Neural progenitor cell (in vitro differentiated cells): ENCODE measurements around the gene ESPL1. TPM values are rescaled to one million over a fixed set of nuclear protein-coding genes. Genes with fewer than 3 reads are reported as not detected.

Source experiments
- DNase-seq: peaks from one replicate; pipeline ENCODE4 v3.0.0-alpha.2; 2016; ENCODE audit warnings: low spot score
- H2AFZ ChIP-seq: fragments of 200-600 bp; sonication (generic); replicated peaks from 2 replicates; pipeline ENCODE4 v1.6.1; 2016; ENCODE audit warnings: antibody characterized with exemption
- H3F3A ChIP-seq: fragments of 200-600 bp; sonication (generic); 2 replicates; pipeline ENCODE4 v1.6.1; 2016; ENCODE audit warnings: antibody characterized with exemption, low read depth
- H3K27ac ChIP-seq: fragments of 200-600 bp; sonication (generic); 2 replicates; pipeline ENCODE4 v1.5.1; 2016; ENCODE audit warnings: mild to moderate bottlenecking
- H3K27me3 ChIP-seq: fragments of 200-600 bp; sonication (generic); 2 replicates; pipeline ENCODE4 v1.6.1; 2016; ENCODE audit warnings: mild to moderate bottlenecking, moderate library complexity
- H3K36me3 ChIP-seq: fragments of 200-600 bp; sonication (generic); 2 replicates; pipeline ENCODE4 v1.5.1; 2016
- H3K4me1 ChIP-seq: fragments of 200-600 bp; sonication (generic); 2 replicates; pipeline ENCODE4 v1.6.1; 2016; ENCODE audit warnings: mixed run types
- H3K4me2 ChIP-seq: fragments of 200-600 bp; sonication (generic); 2 replicates; pipeline ENCODE4 v1.6.1; 2016
- H3K4me3 ChIP-seq: fragments of 200-600 bp; sonication (generic); 2 replicates; pipeline ENCODE4 v1.5.1; 2016
- H3K79me2 ChIP-seq: fragments of 200-600 bp; sonication (generic); 2 replicates; pipeline ENCODE4 v1.6.1; 2016; ENCODE audit warnings: low read depth
- H3K9ac ChIP-seq: fragments of 200-600 bp; sonication (generic); 2 replicates; pipeline ENCODE4 v1.6.1; 2016
- H3K9me3 ChIP-seq: fragments of 200-600 bp; sonication (generic); 2 replicates; pipeline ENCODE4 v1.5.1; 2016; ENCODE audit warnings: low read depth
- H4K20me1 ChIP-seq: fragments of 200-600 bp; sonication (generic); 2 replicates; pipeline ENCODE4 v1.6.1; 2016; ENCODE audit warnings: low read depth
- H3K27ac Mint-ChIP-seq: 3 replicates; pipeline ENCODE4 v1.8.0; 2021; ENCODE audit warnings: mixed read lengths
- H3K27me3 Mint-ChIP-seq: 2 replicates; pipeline ENCODE4 v1.8.0; 2022; ENCODE audit warnings: low read depth, mild to moderate bottlenecking, inconsistent platforms, moderate library complexity, mixed read lengths; ENCODE audit not compliant: insufficient read depth
- H3K36me3 Mint-ChIP-seq: 3 replicates; pipeline ENCODE4 v1.8.0; 2021; ENCODE audit warnings: mixed read lengths
- H3K4me1 Mint-ChIP-seq: 3 replicates; pipeline ENCODE4 v1.8.0; 2021; ENCODE audit warnings: mixed read lengths
- H3K4me3 Mint-ChIP-seq: 3 replicates; pipeline ENCODE4 v1.8.0; 2021; ENCODE audit warnings: mild to moderate bottlenecking, moderate library complexity, mixed read lengths
- H3K9me3 Mint-ChIP-seq: 3 replicates; pipeline ENCODE4 v1.8.0; 2020; ENCODE audit warnings: mixed read lengths
- EZH2 ChIP-seq: fragments of 200-600 bp; sonication (generic); IDR thresholded peaks from 2 replicates; pipeline ENCODE4 v1.6.1; 2017; ENCODE audit warnings: antibody characterized with exemption, mild to moderate bottlenecking, moderate library complexity
- EZH2phosphoT487 ChIP-seq: fragments of 200-600 bp; sonication (generic); IDR thresholded peaks from 2 replicates; pipeline ENCODE4 v1.6.1; 2017; ENCODE audit warnings: antibody characterized with exemption
- total RNA-seq: library from RNA; depleted of rRNA; stranded (reverse); fragments of >200 nt; gene quantifications from 2 replicates; pipeline ENCODE4 v1.2.3, GENCODE V29; 2015; ENCODE audit warnings: low replicate concordance
- TF ChIP-seq, protein P1 (sequence below): fragments of 200-600 bp; sonication (generic); IDR thresholded peaks from 2 replicates; pipeline ENCODE4 v1.5.1; 2017; ENCODE audit warnings: antibody characterized with exemption, mild to moderate bottlenecking

ESPL1 gene
- total RNA-seq, 1 donor from 2014 or later, result 34.3 TPM

DNA sequence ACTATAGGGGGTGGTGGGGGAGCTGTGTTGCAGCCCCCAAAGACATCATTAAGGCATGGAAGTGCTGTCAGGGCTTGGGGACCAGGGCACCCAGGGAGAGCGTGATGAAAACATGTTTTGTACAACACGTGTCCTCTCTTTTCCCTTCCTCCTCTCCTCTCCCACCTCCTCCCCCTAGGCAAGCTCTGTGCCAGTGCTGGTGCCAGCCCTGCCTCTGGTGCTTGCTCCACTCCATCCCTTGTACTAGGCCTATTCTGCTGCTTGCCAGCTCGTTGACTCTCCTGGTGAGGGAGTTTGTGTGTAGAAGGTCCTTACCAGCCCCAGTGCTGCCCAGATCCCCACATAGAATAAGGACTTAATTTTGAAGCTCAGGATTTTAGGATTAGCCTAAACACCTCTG is 32.9 kb upstream of the ESPL1 start:
- peak overlapping the region; percentile 65 for H3K27ac Mint-ChIP-seq
- H3F3A ChIP-seq, result peaks cover 35% of the 10 kb centered on the region
- H3K79me2 ChIP-seq, result no peaks in the 10 kb centered on the region
- TF ChIP-seq, protein P1, sequence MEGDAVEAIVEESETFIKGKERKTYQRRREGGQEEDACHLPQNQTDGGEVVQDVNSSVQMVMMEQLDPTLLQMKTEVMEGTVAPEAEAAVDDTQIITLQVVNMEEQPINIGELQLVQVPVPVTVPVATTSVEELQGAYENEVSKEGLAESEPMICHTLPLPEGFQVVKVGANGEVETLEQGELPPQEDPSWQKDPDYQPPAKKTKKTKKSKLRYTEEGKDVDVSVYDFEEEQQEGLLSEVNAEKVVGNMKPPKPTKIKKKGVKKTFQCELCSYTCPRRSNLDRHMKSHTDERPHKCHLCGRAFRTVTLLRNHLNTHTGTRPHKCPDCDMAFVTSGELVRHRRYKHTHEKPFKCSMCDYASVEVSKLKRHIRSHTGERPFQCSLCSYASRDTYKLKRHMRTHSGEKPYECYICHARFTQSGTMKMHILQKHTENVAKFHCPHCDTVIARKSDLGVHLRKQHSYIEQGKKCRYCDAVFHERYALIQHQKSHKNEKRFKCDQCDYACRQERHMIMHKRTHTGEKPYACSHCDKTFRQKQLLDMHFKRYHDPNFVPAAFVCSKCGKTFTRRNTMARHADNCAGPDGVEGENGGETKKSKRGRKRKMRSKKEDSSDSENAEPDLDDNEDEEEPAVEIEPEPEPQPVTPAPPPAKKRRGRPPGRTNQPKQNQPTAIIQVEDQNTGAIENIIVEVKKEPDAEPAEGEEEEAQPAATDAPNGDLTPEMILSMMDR, result no peak
- TF ChIP-seq EZH2phosphoT487, result no peak
- no peak for TF ChIP-seq EZH2
- H3K4me3 Mint-ChIP-seq, result no peak overlapping the region
- H3K36me3 Mint-ChIP-seq, result no peaks in the 10 kb centered on the region
- H3K9ac ChIP-seq, result no peak overlapping the region
- no peaks in the 10 kb centered on the region for H4K20me1 ChIP-seq
- peaks cover 49% of the 10 kb centered on the region for H3K4me1 ChIP-seq
- no peaks in the 10 kb centered on the region for H3K9me3 Mint-ChIP-seq
- H3K4me3 ChIP-seq, result no peak overlapping the region
- peaks cover 29% of the 10 kb centered on the region for H3K27me3 Mint-ChIP-seq
- no peak overlapping the region for H3K27ac ChIP-seq
- no peaks in the 10 kb centered on the region for H3K36me3 ChIP-seq
- peaks cover 51% of the 10 kb centered on the region for H3K4me1 Mint-ChIP-seq
- H3K9me3 ChIP-seq, result no peaks in the 10 kb centered on the region
- DNase-seq, result no peak
- H3K27me3 ChIP-seq, result no peaks in the 10 kb centered on the region
- H2AFZ ChIP-seq, result no peak overlapping the region
- H3K4me2 ChIP-seq, result peak overlapping the region; percentile 85

DNA sequence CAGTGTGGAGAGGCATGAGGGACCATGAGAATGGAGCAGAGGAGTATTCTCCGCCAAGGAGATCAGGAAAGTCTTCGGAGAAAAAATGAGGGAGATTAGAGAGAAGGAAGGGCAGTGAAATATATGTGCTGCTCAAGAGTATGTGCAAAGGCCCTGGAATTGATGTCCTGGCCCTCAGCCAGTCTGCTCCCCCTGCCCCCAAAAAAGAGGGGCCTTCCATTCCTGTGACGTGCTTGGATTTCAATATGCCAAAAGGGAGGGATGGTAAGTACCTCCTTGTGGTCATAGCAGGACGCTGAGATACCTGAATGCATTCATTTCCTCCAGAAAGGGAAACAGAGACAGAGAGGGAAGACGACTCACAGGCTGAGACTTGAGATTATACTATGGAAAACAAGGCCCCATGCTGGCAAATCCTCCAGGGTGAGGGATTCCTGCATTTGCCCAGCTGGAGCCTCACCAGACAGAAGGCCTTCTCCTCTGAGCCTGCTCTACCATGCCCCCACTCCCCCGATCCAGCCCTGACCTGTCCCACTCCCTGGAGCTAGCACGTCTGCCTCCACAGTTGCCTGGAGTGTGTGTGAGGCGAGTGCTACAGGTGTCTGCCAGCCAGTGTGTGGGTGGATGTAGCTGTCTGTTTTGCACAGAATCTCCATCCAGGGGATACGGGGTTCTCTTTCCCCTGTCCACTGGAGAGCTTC is 32.2 kb upstream of the ESPL1 start:
- Mint-ChIP-seq H3K4me1 (peaks cover 52% of the 10 kb centered on the region), H3K9me3 (no peaks in the 10 kb centered on the region), H3K27me3 (peaks cover 26% of the 10 kb centered on the region), H3K36me3 (no peaks in the 10 kb centered on the region), H3K4me3 (peak overlapping the region; percentile 55), H3K27ac (no peak overlapping the region)
- TF ChIP-seq EZH2, result no peak
- TF ChIP-seq, protein P1, result no peak
- TF ChIP-seq EZH2phosphoT487, result no peak
- H4K20me1 ChIP-seq, result no peaks in the 10 kb centered on the region
- H3K9me3 ChIP-seq, result no peaks in the 10 kb centered on the region
- H3K4me2 ChIP-seq, result peak overlapping the region; percentile 8
- H3K79me2 ChIP-seq, result no peaks in the 10 kb centered on the region
- H3K27ac ChIP-seq, result no peak overlapping the region
- no peak for DNase-seq
- H3K4me1 ChIP-seq, result peaks cover 47% of the 10 kb centered on the region
- peaks cover 37% of the 10 kb centered on the region for H3F3A ChIP-seq
- no peak overlapping the region for H3K9ac ChIP-seq
- no peaks in the 10 kb centered on the region for H3K27me3 ChIP-seq
- no peaks in the 10 kb centered on the region for H3K36me3 ChIP-seq
- no peak overlapping the region for H3K4me3 ChIP-seq
- H2AFZ ChIP-seq, result no peak overlapping the region

DNA sequence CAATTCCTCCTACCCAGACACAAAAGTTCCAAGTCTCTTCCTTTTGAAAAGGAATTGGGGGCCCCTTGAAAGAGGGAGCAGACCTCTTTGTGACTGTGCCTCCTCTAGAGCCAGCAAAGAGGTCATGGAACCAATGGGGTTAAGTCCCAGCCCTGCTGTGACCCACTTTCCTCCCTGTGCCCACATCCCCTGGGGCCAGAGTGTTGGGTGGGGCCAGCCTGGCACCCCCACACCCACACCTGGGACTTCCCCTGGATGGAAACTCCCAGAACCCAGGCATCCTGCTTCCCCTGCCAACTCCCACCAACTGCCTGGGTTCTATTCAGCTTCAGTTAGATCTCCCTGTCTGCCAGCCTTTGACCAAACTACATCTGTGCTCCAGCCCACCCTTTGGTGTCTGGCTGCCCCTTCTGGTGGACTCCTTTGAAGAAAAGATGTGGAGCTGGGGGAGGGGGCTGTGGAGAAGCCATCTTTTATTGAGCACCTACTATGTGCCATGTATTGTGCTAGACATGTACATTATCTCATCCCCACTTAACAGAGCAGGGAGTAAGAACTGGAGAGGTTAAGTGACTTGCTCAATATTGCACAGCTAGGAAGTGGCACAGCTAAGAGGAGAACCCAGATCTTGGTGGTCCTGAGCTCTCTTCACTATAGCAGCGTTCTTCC is 31.5 kb upstream of the ESPL1 start:
- Histone ChIP-seq H3F3A (peaks cover 41% of the 10 kb centered on the region), H3K27me3 (no peaks in the 10 kb centered on the region), H2AFZ (no peak overlapping the region), H3K36me3 (no peaks in the 10 kb centered on the region), H3K4me2 (no peak overlapping the region), H3K79me2 (no peaks in the 10 kb centered on the region), H4K20me1 (no peaks in the 10 kb centered on the region), H3K4me1 (peaks cover 47% of the 10 kb centered on the region), H3K4me3 (no peak overlapping the region), H3K9ac (no peak overlapping the region), H3K9me3 (no peaks in the 10 kb centered on the region), H3K27ac (no peak overlapping the region)
- TF ChIP-seq, protein P1, result no peak
- no peak for TF ChIP-seq EZH2
- no peak for TF ChIP-seq EZH2phosphoT487
- Mint-ChIP-seq H3K27me3 (peaks cover 25% of the 10 kb centered on the region), H3K27ac (peak overlapping the region; percentile 51), H3K9me3 (no peaks in the 10 kb centered on the region), H3K4me1 (peaks cover 52% of the 10 kb centered on the region), H3K36me3 (no peaks in the 10 kb centered on the region), H3K4me3 (no peak overlapping the region)
- no peak for DNase-seq
